Islet of Langerhans (tissue), 1 donor: ENCODE data around the gene LMTK3.

Source experiments
- FAIRE-seq: peaks from one replicate; lab custom pipeline; 2011; peaks lifted over from hg19 to GRCh38; lab: Jason Lieb, UNC

The LMTK3 gene

DNA sequence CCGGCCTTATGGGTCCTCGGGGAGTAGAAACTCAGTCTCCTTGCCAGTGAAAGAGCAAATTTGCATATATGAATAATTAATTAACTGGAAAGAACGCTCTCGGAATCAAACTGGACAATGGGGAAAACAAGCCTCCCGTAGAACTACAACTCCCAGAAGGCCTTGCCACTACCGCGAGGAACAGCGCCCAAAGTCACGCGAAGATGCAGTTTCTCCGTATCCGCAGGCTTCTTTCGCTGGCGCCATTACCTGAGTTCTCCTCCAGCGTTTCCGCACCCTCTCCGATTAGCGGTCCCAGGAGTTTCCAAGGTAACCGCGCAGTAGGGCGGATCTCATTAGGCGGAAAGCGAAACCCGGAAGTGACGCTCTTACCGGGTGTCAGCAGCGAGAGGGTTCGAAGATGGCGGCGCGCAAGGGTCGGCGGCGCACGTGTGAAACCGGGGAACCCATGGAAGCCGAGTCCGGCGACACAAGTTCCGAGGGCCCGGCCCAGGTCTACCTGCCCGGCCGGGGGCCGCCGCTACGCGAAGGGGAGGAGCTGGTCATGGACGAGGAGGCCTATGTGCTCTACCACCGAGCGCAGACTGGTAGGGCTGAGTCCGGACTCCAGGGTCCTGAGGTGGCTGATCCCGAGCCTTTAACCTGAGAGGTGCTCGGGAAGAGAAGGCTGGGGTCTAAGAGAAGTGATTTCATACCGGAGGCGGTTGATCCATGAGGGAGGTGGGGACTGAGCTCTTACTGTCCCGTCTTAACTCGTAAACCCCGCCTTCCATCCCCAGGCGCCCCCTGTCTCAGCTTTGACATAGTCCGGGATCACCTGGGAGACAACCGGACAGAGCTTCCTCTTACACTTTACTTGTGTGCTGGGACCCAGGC lies 65.8 kb downstream of the LMTK3 start, which contains the start of gene GRWD1:
Gene GRWD1, plus strand, starts transcription at position 378 of the 876 bp plus-strand sequence. Its CDS starts 23 bp downstream, at position 401.
- peak; percentile 99 for FAIRE-seq

DNA sequence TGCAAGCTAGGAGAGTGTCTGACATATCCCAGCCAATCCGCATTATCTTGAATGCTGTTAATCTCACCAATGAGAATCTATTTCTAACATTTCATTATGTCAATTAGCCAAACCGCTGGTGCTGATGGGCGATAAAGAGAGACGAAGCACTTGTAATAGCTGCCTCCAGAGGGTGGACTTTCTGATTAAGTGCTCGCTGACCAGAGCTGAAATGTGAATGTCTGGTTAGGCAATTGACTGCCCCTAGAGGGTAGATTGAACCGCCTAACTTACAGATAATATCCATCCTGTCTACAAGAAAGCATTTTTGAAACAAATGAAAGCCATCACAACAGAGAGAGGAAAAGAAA lies 66.4 kb downstream of the LMTK3 start:
- FAIRE-seq = no peak

- no peak for FAIRE-seq
Observed at GRCh38 chr19:48444936-48445200, 66.8 kb downstream of the LMTK3 start.

DNA sequence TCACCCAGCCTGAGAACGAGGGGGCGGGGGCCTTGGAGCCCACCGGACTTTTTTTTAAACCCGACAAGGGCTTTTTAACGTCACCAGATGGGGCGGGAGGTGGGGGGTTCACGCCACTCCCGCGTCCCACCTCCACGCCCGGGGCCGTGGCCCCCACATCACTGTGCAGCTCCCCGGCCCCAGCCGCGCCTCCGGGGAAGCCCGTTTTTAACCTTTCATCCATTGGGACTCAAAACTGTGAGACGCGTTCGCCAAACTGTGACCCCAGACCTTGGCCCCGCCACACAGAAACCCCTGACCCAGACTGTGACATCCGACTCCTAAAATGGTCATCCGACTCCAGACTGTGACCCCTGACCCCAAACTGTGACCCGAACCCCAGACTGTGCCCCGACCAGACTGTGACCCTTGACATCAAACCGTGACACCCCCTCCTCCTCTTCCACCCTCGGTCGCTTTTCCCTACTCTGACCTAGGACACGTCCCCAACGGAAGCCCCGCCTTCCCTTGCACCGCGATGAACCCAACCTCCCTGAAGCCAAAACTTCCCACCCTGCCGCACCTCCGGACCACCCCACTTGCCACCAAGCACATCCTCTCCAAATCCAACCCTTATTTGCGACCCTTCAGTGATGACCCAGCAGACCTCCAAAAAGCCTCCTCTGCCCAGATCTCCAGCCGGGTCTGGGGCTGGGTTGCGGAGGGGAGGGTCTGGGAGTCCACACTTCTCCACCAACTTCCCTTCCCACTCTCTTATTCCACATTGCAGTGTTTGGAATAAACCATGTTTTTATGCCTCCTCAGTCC lies 67.3 kb downstream of the LMTK3 start:
- no peak for FAIRE-seq

DNA sequence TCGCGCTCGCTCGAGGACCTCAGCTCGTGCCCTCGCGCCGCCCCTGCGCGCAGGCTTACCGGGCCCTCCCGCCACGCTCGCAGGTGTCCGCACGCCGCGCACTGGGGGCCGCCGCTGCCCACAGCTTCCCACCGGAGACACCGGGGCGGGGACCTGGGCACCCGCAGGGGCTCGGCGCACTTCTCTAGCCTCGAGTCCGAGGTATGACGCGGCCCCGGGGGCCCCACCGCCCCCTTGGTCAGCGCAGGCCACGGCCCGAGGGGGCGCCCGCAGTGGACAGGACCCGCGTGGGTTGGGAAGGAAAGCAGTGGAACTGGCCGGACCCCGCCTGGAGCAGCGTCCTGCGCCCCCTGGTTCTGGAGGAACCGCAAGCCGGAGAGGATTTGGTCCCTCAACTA lies 67.9 kb downstream of the LMTK3 start:
- FAIRE-seq = no peak

DNA sequence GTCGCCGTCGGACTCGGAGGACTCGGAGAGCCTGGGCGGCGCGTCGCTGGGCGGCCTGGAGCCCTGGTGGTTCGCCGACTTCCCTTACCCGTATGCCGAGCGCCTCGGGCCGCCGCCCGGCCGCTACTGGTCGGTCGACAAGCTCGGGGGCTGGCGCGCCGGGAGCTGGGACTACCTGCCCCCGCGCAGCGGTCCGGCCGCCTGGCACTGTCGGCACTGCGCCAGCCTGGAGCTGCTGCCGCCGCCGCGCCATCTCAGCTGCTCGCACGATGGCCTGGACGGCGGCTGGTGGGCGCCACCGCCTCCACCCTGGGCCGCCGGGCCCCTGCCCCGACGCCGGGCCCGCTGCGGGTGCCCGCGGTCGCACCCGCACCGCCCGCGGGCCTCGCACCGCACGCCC lies 68.4 kb downstream of the LMTK3 start:
- no peak for FAIRE-seq

- no peak for FAIRE-seq
Observed at GRCh38 chr19:48442116-48443035, 69.3 kb downstream of the LMTK3 start.

DNA sequence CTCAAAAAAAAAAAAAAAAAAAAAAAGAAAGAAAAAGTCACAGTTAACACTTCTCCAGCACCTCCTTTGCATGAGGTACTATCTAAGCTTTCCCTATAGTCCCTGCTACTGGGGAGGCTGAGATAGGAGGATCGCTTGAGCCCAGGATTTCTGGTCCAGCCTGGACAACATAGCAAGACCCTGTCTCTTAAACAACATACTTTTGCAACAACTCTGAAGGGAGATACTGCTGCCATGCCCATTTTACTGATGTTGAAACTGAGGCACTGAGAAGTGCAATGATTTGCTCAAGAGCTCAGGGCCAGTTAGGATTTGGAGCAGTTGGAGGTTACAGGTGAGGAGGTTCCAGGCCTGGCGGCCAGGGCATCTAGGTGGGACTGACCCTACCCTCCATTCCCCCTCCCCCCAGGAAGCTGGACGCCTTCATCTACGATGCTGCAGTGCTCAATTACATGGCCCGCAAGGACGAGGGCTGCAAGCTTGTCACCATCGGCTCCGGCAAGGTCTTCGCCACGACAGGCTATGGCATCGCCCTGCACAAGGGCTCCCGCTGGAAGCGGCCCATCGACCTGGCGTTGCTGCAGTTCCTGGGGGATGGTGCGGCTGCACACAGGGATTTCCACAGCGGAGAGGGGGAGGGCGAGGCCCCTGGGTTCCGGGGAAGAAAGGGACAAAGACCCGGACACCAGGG lies 70.1 kb downstream of the LMTK3 start:
- no peak for FAIRE-seq

GRCh38 chr19:48436586-48436985 lies 75.0 kb downstream of the LMTK3 start:
- no peak for FAIRE-seq
